22Rv1 (cell line): ENCODE results near the gene ZNF219.

Experiments used
- H3K27ac ChIP-seq: fragments of 450-650 bp; 2 replicates; pipeline ENCODE4 v1.5.1; 2017
- CTCF ChIP-seq: fragments of 450-650 bp; IDR thresholded peaks from 2 replicates; pipeline ENCODE4 v1.5.1; 2017; ENCODE audit warnings: mild to moderate bottlenecking
- ZFX ChIP-seq: fragments of 450-650 bp; IDR thresholded peaks from 2 replicates; pipeline ENCODE4 v1.6.1; 2017; ENCODE audit warnings: antibody characterized with exemption, borderline replicate concordance

ZNF219 gene

GRCh38 chr14:21106498-21107282 lies 8.2 kb upstream of the ZNF219 start:
- peak overlapping the region; percentile 99 for H3K27ac ChIP-seq
- TF ChIP-seq ZFX (no peak), CTCF (peak; percentile 98)

- TF ChIP-seq ZFX: no peak
- TF ChIP-seq CTCF: no peak
- peak overlapping the region; percentile 99 for H3K27ac ChIP-seq
These were observed 7.7 kb upstream of the ZNF219 start for GRCh38 chr14:21106176-21106497.

GRCh38 chr14:21105095-21105494 lies 6.6 kb upstream of the ZNF219 start:
- H3K27ac ChIP-seq: peak overlapping the region; percentile 99
- no peak for TF ChIP-seq CTCF
- no peak for TF ChIP-seq ZFX

GRCh38 chr14:21104448-21105060 lies 6.1 kb upstream of the ZNF219 start:
- TF ChIP-seq CTCF: peak; percentile 92
- TF ChIP-seq ZFX: no peak
- H3K27ac ChIP-seq: peak overlapping the region; percentile 99

GRCh38 chr14:21103710-21104447 lies 5.4 kb upstream of the ZNF219 start:
- TF ChIP-seq CTCF (no peak), ZFX (no peak)
- H3K27ac ChIP-seq: peak overlapping the region; percentile 99

- no peak for TF ChIP-seq ZFX
- peak; percentile 80 for TF ChIP-seq CTCF
- H3K27ac ChIP-seq: peak overlapping the region; percentile 99
These were observed 4.9 kb upstream of the ZNF219 start for GRCh38 chr14:21103411-21103709.
